Epidermal melanocyte (primary cell): ENCODE measurements around the gene ANP32A.
A peak's percentile ranks its signal among the peaks of the same experiment; 100 is the strongest.
"Not testable (repeated sequence)": the region's sequence is repeated elsewhere in the genome, so short reads cannot be mapped to it uniquely, and the experiment has no call there.

Experiments
- DNase-seq: peaks from one replicate; pipeline ENCODE4 v3.0.0; 2011; ENCODE audit warnings: low spot score; ENCODE audit not compliant: insufficient read length

ANP32A gene

GRCh38 chr15:68820295-68821189 lies at the start of gene ANP32A:
Gene ANP32A, minus strand, starts transcription at chr15:68820895. Its CDS starts 144 bp downstream, at chr15:68820751.
- DNase-seq, result peak; percentile 100

GRCh38 chr15:68868296-68868695 lies 47.6 kb upstream of the ANP32A start:
- DNase-seq, result no peak

GRCh38 chr15:68862415-68862814 lies 41.7 kb upstream of the ANP32A start:
- no peak for DNase-seq

GRCh38 chr15:68858666-68859065 lies 38.0 kb upstream of the ANP32A start:
- not testable (repeated sequence) for DNase-seq

GRCh38 chr15:68857443-68857842 lies 36.7 kb upstream of the ANP32A start:
- not testable (repeated sequence) for DNase-seq

- no peak for DNase-seq
Observed at GRCh38 chr15:68852461-68852860, 31.8 kb upstream of the ANP32A start.

- DNase-seq, result no peak
Observed at GRCh38 chr15:68851971-68852370, 31.3 kb upstream of the ANP32A start.

- DNase-seq, result no peak
Observed at GRCh38 chr15:68849497-68849896, 28.8 kb upstream of the ANP32A start.

GRCh38 chr15:68846851-68847439 lies 26.2 kb upstream of the ANP32A start:
- no peak for DNase-seq

- DNase-seq, result no peak
Observed at GRCh38 chr15:68844856-68845550, 24.3 kb upstream of the ANP32A start.

GRCh38 chr15:68843425-68844311 lies 23.0 kb upstream of the ANP32A start:
- DNase-seq, result no peak

GRCh38 chr15:68842958-68843357 lies 22.3 kb upstream of the ANP32A start:
- no peak for DNase-seq

GRCh38 chr15:68834346-68834745 lies 13.7 kb upstream of the ANP32A start:
- no peak for DNase-seq

- DNase-seq, result no peak
Observed at GRCh38 chr15:68833700-68834331, 13.1 kb upstream of the ANP32A start.

- no peak for DNase-seq
Observed at GRCh38 chr15:68830141-68830785, 9.6 kb upstream of the ANP32A start.

GRCh38 chr15:68829068-68829467 lies 8.4 kb upstream of the ANP32A start:
- no peak for DNase-seq

GRCh38 chr15:68823561-68823960 lies 2.9 kb upstream of the ANP32A start:
- DNase-seq, result no peak

- DNase-seq, result no peak
Observed at GRCh38 chr15:68822818-68823217, 2.1 kb upstream of the ANP32A start.

GRCh38 chr15:68821841-68822381 lies 1.2 kb upstream of the ANP32A start:
- no peak for DNase-seq
